Measurements from ENCODE around the gene SNX9. TPM values are rescaled to one million over a fixed set of nuclear protein-coding genes. Genes with fewer than 3 reads are reported as not detected.
"Not testable (repeated sequence)": the region's sequence is repeated elsewhere in the genome, so short reads cannot be mapped to it uniquely, and the experiment has no call there.

The SNX9 gene
- total RNA-seq, 1 experiment from 2014 or later, result 11.1 TPM

DNA sequence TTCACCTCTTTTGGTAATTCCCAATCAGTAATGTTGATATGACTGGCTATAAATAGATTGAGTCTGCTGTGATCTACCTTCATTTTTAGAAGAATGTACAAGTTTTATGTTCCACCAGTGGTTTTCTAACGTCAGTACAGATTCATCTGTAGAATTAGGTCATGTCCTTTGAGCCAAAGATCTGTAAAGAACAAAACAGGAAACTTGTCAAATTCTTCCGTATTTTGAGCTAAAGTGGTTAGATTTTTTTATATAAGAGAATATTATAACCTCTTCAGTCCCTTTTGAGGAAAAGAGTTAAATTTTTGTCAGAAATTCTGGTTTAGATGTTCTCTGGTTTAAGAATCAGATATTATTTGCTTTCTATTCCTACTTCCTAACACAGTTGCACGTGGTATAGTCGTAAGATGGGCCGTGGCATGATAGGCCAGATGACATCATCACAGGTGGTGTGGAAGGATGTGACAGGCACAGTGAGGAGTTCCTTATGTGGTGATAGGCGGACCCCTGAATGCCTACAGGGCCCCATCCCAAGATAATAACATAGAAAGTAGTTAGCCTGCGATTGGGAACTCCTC lies 62.3 kb downstream of the SNX9 start:
- DNase-seq (ENCODE audit: low spot score), result no peak

DNA sequence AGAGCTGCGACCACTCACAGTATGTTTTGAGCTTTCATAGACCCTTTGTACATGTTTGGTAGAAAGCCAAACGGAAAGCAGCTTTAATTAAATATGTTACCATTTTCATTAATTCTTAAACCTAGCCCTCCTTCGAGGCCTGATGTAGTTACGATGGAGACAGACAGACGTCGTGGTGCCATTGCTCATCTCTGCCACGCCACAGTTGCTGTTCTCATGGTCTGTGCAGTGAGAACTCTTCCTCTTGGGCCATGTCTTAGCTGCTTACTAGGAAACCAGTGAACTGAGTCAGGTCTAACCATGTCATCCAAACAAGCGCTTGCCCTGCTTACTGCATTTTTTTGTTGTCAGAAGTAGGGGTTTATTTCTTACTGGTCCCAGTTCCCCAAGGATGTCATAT lies 62.8 kb downstream of the SNX9 start:
- no peak for DNase-seq (ENCODE audit: low spot score)

GRCh38 chr6:157887892-157888291 lies 64.8 kb downstream of the SNX9 start:
- DNase-seq (ENCODE audit: low spot score), result no peak

GRCh38 chr6:157891544-157892362 lies 68.7 kb downstream of the SNX9 start:
- DNase-seq (ENCODE audit: low spot score), result no peak

- no peak for DNase-seq (ENCODE audit: low spot score)
These were observed 69.4 kb downstream of the SNX9 start for GRCh38 chr6:157892363-157892877.

DNA sequence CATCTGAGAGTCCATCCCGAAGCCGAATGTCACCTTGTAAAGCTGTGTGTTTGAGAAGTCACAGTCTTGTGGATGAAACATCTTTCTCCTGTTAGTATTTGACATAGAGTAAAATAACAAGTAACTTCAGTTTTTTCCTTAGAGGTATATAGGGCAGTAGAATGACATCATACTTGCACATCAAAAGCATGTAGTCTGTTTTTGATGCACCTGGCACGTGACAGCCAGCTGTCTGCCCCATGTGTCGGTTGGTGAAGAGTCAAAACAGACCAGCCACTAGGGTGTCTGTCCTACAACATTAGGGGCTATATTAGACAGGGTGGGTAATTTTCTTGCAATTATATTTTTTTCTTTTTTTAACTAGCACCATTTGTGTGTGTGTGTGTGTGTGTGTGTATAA lies 70.2 kb downstream of the SNX9 start:
- no peak for DNase-seq (ENCODE audit: low spot score)

DNA sequence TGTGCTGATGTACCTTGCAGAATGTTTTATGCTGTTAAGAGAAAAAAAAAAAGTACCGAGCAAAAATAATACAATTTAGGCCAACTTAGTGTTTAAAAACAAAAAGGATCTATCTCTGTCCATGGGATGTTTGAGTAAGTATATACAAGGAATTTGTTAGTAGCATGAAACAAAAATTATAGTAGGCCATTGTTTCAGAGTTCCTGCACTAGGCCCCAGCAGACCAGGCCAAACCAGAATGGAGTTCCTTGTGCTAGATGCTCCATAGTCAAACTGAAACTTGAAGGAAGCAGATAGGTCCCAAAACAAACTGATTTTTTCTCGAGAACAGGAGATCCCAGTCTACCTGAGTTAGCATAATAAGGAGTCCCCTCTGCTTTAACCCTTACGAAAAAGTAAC lies 72.5 kb downstream of the SNX9 start:
- no peak for DNase-seq (ENCODE audit: low spot score)

DNA sequence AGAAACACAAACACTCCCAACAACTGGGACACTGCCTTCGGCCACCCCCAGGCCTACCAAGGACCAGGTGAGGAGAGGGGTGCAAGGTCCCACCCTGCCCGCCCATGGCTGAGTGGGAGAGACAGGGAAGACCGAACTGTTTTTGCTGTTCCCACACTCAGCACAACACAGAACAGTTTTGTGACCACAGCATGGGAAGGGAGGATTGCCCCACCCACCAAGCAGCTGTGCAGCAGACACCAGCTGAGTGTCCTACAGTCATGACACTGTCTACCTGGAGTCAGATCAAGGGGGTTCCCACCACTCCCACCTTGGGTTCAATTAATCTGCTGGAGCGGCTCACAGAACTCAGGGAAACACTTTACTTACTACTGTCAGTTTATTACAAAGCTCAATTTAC lies 73.9 kb downstream of the SNX9 start:
- no peak for DNase-seq (ENCODE audit: low spot score)

GRCh38 chr6:157898169-157898568 lies 75.1 kb downstream of the SNX9 start:
- no peak for DNase-seq (ENCODE audit: low spot score)

DNA sequence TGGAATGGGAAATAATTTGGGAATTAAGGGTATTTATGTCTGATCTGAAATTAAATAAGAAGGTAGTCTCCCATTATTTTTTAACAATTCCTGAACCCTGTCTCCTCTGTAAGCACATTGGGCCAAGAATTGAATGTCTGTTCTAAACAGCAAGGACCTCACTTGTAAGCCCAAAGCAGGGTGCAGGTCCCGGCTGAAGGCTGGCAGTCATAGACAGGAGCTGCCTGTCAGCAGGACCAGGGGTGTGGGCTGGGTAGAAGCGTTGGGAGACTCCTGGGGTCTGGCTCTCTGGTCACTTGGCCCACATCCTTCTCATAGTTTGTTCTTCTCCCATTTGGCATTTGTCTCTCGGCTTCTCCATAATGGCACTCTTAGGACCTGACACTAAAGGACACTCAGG lies 75.6 kb downstream of the SNX9 start:
- no peak for DNase-seq (ENCODE audit: low spot score)

- not testable (repeated sequence) for DNase-seq (ENCODE audit: low spot score)
These were observed 77.2 kb downstream of the SNX9 start for GRCh38 chr6:157900262-157900661.

- peak; percentile 23 for DNase-seq (ENCODE audit: low spot score)
These were observed 77.7 kb downstream of the SNX9 start for GRCh38 chr6:157900751-157901150.

DNA sequence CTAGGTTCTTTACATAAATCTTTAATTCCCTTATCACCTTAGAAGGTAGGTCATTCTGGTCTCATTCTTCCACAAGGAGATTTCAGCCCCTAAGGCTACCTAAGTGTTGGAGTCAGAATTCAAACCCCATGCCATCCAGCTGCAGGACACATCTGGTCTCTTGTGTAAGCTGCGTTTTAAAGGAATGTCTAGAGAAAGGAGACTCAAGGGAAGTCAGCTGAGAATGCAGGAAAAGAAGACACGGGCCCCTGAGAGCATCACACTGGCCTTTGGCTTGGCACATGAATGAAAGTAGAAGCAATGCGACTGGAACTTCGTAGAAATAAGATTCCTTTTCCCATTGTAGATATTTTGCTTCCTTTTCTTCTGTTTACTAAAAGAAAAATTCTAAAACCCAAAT lies 82.0 kb downstream of the SNX9 start:
- no peak for DNase-seq (ENCODE audit: low spot score)

- no peak for DNase-seq (ENCODE audit: low spot score)
These were observed 82.7 kb downstream of the SNX9 start for GRCh38 chr6:157905590-157906342.

DNA sequence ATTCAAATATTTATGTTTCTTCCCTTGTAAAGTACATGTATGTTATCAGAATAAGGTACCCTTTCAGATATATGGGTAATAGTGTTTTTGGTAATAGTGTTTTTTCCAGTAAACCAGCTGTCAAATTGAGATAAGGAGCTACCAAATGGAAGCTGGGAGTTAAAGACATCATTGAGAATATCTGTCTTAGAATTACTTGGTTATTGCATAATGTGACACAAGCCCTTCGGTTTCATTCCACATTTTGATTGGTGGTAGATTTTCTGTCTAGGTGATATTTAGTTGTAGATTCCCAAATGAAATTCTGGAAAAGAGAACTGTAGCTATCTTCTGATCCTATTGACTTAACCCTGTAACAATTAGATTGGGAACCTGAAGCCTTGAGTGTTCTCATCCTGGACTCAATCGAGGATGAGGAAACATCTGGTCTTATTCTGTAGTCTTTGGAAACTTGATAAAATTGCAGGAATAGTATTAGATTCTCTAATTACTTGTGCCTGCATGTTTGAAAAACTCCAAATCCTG lies 83.6 kb downstream of the SNX9 start:
- no peak for DNase-seq (ENCODE audit: low spot score)

- no peak for DNase-seq (ENCODE audit: low spot score)
These were observed 84.6 kb downstream of the SNX9 start for GRCh38 chr6:157907651-157908050.

- no peak for DNase-seq (ENCODE audit: low spot score)
These were observed 85.6 kb downstream of the SNX9 start for GRCh38 chr6:157908369-157909281.

- DNase-seq (ENCODE audit: low spot score), result no peak
These were observed 86.2 kb downstream of the SNX9 start for GRCh38 chr6:157909282-157909664.

- DNase-seq (ENCODE audit: low spot score), result no peak
These were observed 88.2 kb downstream of the SNX9 start for GRCh38 chr6:157911278-157911677.

- no peak for DNase-seq (ENCODE audit: low spot score)
These were observed 88.7 kb downstream of the SNX9 start for GRCh38 chr6:157911786-157912185.

- no peak for DNase-seq (ENCODE audit: low spot score)
These were observed 89.3 kb downstream of the SNX9 start for GRCh38 chr6:157912326-157912725.

Measured in HT-29 (cell line).